HG03457 (cell line): ENCODE data around the gene ASXL1.

Experiments used
- ATAC-seq: cut with Tn5 transposase; IDR thresholded peaks from one replicate; pipeline ENCODE4 v1.9.1; 2021; ENCODE audit warnings: moderate number of reproducible peaks; ENCODE audit not compliant: unreplicated experiment

ASXL1 gene

GRCh38 chr20:32437391-32438074 is 79.4 kb downstream of the ASXL1 start:
- ATAC-seq, result no peak

GRCh38 chr20:32438331-32438858 is 80.3 kb downstream of the ASXL1 start:
- ATAC-seq, result no peak

- ATAC-seq, result no peak
Measured at GRCh38 chr20:32439132-32439829, 81.2 kb downstream of the ASXL1 start.

- no peak for ATAC-seq
Measured at GRCh38 chr20:32440069-32440757, 82.1 kb downstream of the ASXL1 start.

- ATAC-seq, result no peak
Measured at GRCh38 chr20:32440758-32441078, 82.6 kb downstream of the ASXL1 start.

- no peak for ATAC-seq
Measured at GRCh38 chr20:32441638-32442037, 83.5 kb downstream of the ASXL1 start.

- no peak for ATAC-seq
Measured at GRCh38 chr20:32442630-32443373, 84.7 kb downstream of the ASXL1 start.

- no peak for ATAC-seq
Measured at GRCh38 chr20:32443386-32443974, 85.3 kb downstream of the ASXL1 start.

GRCh38 chr20:32444474-32445220 is 86.5 kb downstream of the ASXL1 start:
- no peak for ATAC-seq

- no peak for ATAC-seq
Measured at GRCh38 chr20:32445539-32446273, 87.6 kb downstream of the ASXL1 start.

GRCh38 chr20:32446301-32447100 is 88.4 kb downstream of the ASXL1 start:
- ATAC-seq, result no peak

- no peak for ATAC-seq
Measured at GRCh38 chr20:32447136-32448027, 89.3 kb downstream of the ASXL1 start.

- ATAC-seq, result no peak
Measured at GRCh38 chr20:32448306-32449056, 90.3 kb downstream of the ASXL1 start.

- ATAC-seq, result no peak
Measured at GRCh38 chr20:32449057-32449889, 91.1 kb downstream of the ASXL1 start.

GRCh38 chr20:32449890-32450401 is 91.8 kb downstream of the ASXL1 start:
- no peak for ATAC-seq
